GM18858 (cell line): ENCODE results near the gene LEMD2.

Source experiments
- ATAC-seq: cut with Tn5 transposase; IDR thresholded peaks from one replicate; pipeline ENCODE4 v1.9.1; 2021; ENCODE audit not compliant: unreplicated experiment

LEMD2 gene

DNA sequence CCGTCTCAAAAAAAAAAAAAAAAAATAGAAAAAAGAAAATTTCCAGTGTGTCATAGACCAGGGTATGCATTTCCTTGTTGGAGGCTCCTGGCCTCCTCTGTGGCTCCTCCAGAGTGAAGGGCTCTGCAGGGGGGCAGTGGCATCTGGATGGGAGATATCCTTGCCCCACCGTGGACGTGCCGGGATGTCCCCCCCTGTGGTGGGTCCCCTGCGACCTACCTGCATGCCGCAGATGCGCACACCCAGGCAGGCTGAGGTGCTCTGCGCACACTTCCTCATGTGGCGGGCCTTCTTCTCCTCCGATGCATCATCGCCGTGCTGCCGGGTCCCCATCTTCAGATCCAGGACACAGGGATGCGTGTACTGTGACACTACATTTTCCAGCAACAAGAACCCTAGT, 63.7 kb downstream of the LEMD2 start:
- no peak for ATAC-seq

- no peak for ATAC-seq
Measured at GRCh38 chr6:33724102-33725023, 64.6 kb downstream of the LEMD2 start.

GRCh38 chr6:33723371-33724085, 65.4 kb downstream of the LEMD2 start:
- ATAC-seq: no peak

- no peak for ATAC-seq
Measured at GRCh38 chr6:33722103-33722623, 66.8 kb downstream of the LEMD2 start.

GRCh38 chr6:33721508-33721907, 67.4 kb downstream of the LEMD2 start:
- ATAC-seq: no peak
